K562 (cell line): ENCODE data around the gene RNASET2.

Source experiments
- CEBPB ChIP-seq: fragments of 450-650 bp; IDR thresholded peaks from 2 replicates; pipeline ENCODE4 v1.6.1; 2016; ENCODE audit warnings: missing genetic modification characterization, missing compliant biosample characterization
- CTCF ChIP-seq, 3 experiments: IDR thresholded peaks in 2 of 3; conservative IDR thresholded peaks in 1 of 3; 2 replicates each; pipeline ENCODE4 v1.5.1; 2011 to 2012; ENCODE audit warnings: low read length in 3 of 3, mild to moderate bottlenecking in 3 of 3, control low read depth in 2 of 3, improper control_type of control experiment in 1 of 3, inconsistent platforms in 1 of 3, low read depth in 1 of 3, mixed read lengths in 1 of 3, moderate library complexity in 1 of 3; ENCODE audit not compliant: insufficient read depth in 2 of 3
- ETV6 ChIP-seq, 3 experiments: fragments of 150-350 bp in 1 of 3; sonication (generic) in 1 of 3; formaldehyde crosslinking in 1 of 3; IDR thresholded peaks; 2 replicates each; pipeline versions ENCODE4 v1.6.1 to v1.8.0; 2014 to 2022; ENCODE audit warnings: borderline replicate concordance in 2 of 3, low read depth in 2 of 3, antibody characterized with exemption in 1 of 3, low read length in 1 of 3, mild to moderate bottlenecking in 1 of 3, missing genetic modification reagents in 1 of 3
- POLR2AphosphoS5 ChIP-seq: IDR thresholded peaks from 2 replicates; pipeline ENCODE4 v1.6.1; 2011; ENCODE audit warnings: mild to moderate bottlenecking, low read depth, low read length, moderate library complexity; ENCODE audit not compliant: control insufficient read depth, insufficient read depth
- ZFX ChIP-seq: sonication (generic); formaldehyde crosslinking; IDR thresholded peaks from 2 replicates; pipeline ENCODE4 v1.8.0; 2022; ENCODE audit warnings: mild to moderate bottlenecking, missing genetic modification reagents, moderate library complexity

DNA sequence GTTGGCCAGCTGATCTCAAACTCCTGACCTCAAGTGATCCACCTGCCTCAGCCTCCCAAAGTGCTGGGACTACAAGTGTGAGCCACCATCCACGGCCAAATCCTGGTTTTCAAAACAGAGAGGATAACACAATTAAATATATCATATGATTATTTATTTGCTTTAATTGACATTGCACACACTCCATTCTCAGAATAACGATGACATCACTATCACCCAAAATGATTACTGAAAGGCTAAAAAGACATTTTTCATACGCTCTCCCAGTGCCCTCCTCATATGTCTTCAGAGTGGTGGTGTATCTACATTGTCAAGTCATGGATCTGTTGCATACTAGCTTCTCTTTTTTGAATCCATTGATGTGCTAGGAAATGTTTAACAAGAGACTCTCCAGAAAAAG is 24.4 kb upstream of the RNASET2 start:
- TF ChIP-seq CTCF (IDR thresholded peaks at IDR 0.05 in 2 of 3, conservative IDR thresholded peaks at IDR 0.05 in 1 of 3; ENCODE audit: insufficient read depth in 2 of 3, low read depth in 1 of 3, low read length in 3 of 3) (no peak), POLR2AphosphoS5 (no peak), CEBPB (tag) (no peak), ETV6 (IDR thresholded peaks at IDR 0.05; ENCODE audit: borderline replicate concordance in 1 of 2, low read depth in 2 of 2, low read length in 1 of 2) (no peak), ETV6 (CRISPR knock-in tag; IDR thresholded peaks at IDR 0.05; ENCODE audit: borderline replicate concordance) (no peak), ZFX (CRISPR knock-in tag) (no peak)
